Activated naive CD4-positive, alpha-beta T cell treated with anti-CD3 and anti-CD28 coated beads, Interleukin-2, amount 50 U/mL, for 72 hours (primary cell): ENCODE data around the gene TBX19. TPM values are rescaled to one million over a fixed set of nuclear protein-coding genes. Genes with fewer than 3 reads are reported as not detected.

ENCODE experiments used
- ATAC-seq, 2 donors: fragments of 150-1000 bp; cut with Tn5 transposase; 2 replicates each; pipeline ENCODE4 v1.10.0; 2021; ENCODE audit warnings: mild to moderate bottlenecking in 2 of 2, moderate library complexity in 2 of 2
- DNase-seq, 2 donors: peaks; one replicate each; pipeline ENCODE4 v3.0.0; 2021 to 2022; ENCODE audit warnings: low spot score in 2 of 2
- H3K27ac Mint-ChIP-seq, 2 donors: one replicate each; pipeline ENCODE4 v1.8.0; 2022; ENCODE audit warnings: mild to moderate bottlenecking in 2 of 2, mixed read lengths in 2 of 2
- H3K36me3 Mint-ChIP-seq, 2 donors: one replicate each; pipeline ENCODE4 v1.8.0; 2022; ENCODE audit warnings: mixed read lengths in 2 of 2
- H3K9me3 Mint-ChIP-seq, 2 donors: one replicate each; pipeline ENCODE4 v1.8.0; 2022; ENCODE audit warnings: mixed read lengths in 2 of 2
- total RNA-seq, 2 donors: library from RNA; stranded (reverse); gene quantifications; one replicate each; pipeline ENCODE4 v1.2.3, GENCODE V29; 2022

TBX19 gene
- total RNA-seq, 2 donors from 2014 or later: 2.0 to 2.9 TPM

DNA sequence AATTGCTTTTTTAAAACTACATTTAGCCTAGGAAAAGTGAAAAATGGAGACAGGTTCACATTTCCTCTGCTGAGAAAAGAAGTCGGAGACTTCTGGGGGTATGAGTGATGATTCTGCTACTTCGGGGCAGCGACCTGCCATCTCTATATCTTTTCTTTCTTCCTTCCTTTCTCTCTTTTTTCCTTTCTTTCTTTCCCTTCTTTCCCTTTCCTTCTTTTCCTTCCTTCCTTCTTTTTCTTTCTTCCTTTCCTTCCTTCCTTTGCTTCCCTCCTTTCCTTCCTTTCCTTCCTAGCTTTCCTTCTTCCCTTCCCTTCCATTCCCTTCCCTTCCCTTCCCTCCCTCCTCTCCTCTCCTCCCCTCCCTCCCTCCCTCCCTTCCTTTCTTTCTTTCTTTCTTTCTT, 17.8 kb downstream of the TBX19 start:
- ATAC-seq: no peak
- Mint-ChIP-seq H3K27ac (no peak overlapping the region), H3K36me3 (no peaks in the 10 kb centered on the region), H3K9me3 (no peaks in the 10 kb centered on the region)
- DNase-seq: no peak

DNA sequence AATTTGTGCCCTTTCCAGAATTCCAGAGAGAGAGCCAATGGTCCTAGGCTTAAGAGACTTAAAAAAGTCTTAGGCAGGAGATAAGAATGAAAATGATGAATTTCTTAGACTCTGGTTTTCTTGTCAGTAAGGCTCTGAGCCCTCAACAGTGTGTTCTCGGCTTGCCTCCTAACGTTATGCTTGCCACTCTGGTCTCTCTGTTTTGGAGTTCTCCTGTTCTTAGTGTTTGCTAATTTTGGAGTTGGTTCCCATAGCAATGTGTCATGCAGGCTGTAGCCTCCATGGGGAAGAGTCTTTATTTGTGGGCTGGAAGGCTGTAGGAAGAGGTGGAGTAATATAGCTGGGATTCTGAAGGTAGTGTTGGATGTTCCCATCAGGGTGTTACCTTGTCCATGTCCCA, 19.9 kb downstream of the TBX19 start:
- ATAC-seq (no peak), DNase-seq (no peak)
- Mint-ChIP-seq H3K27ac (no peak overlapping the region), H3K36me3 (no peaks in the 10 kb centered on the region), H3K9me3 (no peaks in the 10 kb centered on the region)

DNA sequence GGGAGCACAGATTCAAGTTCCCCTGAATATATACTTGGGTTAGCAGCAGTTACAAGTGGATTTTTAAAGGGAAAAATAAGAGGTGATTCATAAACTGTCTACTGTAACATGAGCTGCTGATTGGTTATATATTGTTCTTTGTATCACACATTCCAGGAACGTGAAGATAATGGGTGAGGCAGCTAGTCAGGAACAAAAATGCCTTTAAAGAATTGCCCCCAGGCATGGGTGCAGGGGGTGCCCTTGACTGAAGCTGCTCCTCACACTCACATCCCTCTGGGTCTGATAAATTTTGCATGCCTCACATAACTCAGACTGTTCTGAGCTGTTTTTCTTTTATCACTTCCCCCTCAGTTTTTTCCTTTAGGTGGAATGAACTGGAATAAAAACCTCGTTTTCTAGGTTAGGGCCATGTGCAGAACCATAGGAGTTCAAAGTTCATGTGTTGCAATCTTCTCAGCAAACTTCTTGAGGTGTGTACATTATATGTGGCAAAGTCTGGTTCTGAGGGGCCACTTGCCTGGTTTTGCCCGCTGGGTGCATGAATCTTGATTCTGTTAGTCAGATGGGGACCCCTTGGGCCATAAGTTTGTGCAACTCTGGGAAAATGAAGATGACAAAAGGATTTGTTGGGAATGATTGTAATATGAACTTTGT, 21.1 kb downstream of the TBX19 start:
- Mint-ChIP-seq H3K9me3 (no peaks in the 10 kb centered on the region), H3K36me3 (no peaks in the 10 kb centered on the region), H3K27ac (no peak overlapping the region)
- ATAC-seq (no peak), DNase-seq (no peak)

DNA sequence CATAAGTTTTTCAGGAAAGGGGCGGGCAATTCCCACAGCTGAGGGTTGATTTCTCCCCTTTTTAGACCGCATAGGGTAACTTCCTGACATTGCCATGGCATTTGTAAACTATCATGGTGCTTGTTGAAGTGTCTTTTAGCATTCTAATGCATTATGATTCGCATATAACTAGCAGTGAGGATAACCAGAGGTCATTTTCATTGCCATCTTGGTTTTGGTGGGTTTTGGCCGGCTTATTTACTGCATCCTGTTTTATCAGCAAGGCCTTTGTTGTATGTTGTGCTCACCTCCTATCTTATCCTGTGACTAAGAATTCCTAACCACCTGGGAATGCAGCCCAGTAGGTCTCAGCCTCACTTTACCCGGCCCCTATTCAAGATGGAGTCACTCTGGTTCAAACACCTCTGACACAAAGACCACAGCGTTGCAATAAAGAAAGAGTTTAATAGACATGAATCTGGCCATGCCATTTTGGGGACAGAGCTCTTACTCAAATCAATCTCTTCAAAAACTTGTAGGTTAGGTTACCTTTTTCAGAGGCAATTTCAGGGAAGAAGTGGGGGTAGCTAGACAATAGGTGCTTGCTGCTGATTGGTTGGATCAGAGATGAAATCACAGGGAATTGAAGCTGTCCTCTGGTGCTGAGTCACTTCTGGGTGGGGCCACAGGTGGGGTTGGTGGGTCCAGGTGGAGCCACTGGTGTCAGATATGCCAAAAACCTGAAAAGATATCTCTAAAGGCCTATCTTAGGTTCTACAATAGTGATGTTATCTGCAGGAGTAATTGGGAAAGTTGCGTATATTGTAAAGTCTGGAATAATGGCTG, 23.3 kb downstream of the TBX19 start:
- Mint-ChIP-seq H3K9me3 (no peaks in the 10 kb centered on the region), H3K27ac (no peak overlapping the region), H3K36me3 (no peaks in the 10 kb centered on the region)
- no peak for DNase-seq
- ATAC-seq: no peak

DNA sequence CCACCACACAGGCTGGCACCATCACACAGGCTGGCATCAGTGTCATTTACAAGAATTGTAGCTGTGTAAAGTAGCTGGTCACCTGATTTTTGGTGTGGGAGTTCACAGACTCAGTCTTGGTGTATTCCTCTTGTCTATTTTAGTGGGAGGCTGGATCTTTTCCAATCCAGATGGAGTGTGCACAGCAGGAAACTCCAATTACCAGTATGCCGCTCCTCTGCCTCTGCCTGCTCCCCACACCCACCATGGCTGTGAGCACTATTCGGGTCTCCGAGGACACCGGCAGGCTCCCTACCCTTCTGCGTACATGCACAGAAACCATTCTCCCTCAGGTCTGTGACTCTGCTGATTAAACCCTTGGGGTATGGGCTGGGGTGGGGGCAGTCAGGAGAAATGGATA, 24.2 kb downstream of the TBX19 start:
- ATAC-seq: no peak
- DNase-seq: no peak
- Mint-ChIP-seq H3K27ac (no peak overlapping the region), H3K36me3 (no peaks in the 10 kb centered on the region), H3K9me3 (no peaks in the 10 kb centered on the region)

DNA sequence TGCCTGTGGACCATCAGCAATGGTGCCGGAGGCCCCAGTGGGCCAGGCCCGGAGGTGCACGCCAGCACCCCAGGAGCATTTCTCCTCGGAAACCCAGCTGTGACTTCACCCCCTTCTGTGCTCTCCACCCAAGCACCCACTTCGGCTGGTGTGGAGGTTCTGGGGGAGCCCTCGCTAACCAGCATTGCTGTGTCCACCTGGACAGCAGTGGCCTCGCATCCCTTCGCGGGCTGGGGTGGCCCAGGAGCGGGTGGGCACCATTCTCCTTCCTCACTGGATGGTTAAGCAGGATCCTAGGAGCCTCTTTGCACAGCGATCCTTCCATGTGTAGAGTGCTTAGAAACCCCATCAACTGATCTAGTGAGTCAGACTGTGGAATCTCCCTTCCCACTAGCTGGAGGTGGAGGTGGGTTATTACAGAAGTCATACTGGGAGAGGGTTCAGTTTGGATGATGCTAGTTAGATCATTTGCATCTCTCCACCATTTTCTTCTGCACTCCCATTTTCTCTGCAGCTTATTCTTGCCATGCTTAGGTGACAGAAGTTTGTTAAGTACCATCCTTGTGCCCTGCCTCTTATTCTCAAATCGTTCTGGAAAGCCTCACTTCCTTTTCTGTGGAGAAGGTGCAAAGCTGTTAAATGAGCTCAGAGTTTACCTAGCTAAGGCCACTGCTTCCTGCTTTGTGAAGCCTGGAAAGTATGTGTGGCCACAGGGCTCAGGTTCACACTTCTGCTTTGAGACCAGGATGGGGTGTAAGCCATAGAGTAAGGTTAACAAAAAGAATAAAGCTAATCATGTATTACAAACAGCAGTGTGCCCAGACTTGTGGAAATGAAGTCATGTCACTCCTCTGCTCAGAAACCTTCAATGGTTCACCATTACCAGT, 32.3 kb downstream of the TBX19 start:
- peak; percentile 75 to 77 for ATAC-seq
- peaks cover 0 to 4% of the 10 kb centered on the region in 2 donors for H3K36me3 Mint-ChIP-seq
- no peaks in the 10 kb centered on the region for H3K9me3 Mint-ChIP-seq
- no peak for DNase-seq
- no peak overlapping the region for H3K27ac Mint-ChIP-seq

DNA sequence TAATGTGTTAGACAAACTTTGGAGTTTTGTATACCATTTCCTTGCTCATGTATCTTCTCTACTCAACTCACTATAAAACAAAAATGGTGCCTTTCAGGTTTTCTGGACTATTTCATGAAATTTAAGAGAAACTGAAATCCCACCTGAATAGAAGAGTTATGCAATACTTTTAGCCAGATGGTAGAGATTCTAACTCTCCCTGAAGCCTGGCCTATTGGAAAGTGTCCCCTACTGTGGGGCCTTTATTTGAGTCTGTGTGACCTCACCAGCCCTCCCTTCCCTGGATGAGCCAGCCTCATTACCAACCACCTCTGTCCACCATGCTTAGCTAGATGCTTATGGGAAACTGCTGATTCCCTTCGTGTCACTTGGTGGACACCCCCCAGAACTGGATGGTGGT, 35.5 kb downstream of the TBX19 start:
- no peak for DNase-seq
- no peak for ATAC-seq
- H3K9me3 Mint-ChIP-seq: no peaks in the 10 kb centered on the region
- H3K36me3 Mint-ChIP-seq: peaks cover 0 to 4% of the 10 kb centered on the region in 2 donors
- no peak overlapping the region for H3K27ac Mint-ChIP-seq

DNA sequence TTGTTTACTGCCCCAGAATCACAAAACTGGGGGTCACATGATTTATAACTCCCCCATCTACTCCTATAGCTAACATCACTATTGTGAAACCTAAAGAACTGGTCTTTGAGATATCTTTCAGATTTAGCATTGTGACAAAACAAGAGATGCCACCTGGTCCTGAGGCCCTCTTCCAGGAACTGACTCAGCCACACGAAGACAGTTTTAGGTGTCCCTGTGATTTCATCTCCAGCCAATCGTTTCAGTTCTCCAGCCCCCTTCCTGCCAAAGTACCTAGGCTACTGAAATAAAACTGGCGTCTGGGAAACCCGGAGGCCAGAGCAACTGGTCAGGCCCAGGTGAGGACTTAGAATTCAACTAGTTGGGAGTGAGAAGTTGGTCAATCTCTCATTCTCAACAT, 36.6 kb downstream of the TBX19 start:
- peaks cover 0 to 4% of the 10 kb centered on the region in 2 donors for H3K36me3 Mint-ChIP-seq
- peak overlapping the region in 1 of 2 donors; percentile 61 for H3K27ac Mint-ChIP-seq
- ATAC-seq (peak in 1 of 2 donors; percentile 14), DNase-seq (no peak)
- no peaks in the 10 kb centered on the region for H3K9me3 Mint-ChIP-seq

DNA sequence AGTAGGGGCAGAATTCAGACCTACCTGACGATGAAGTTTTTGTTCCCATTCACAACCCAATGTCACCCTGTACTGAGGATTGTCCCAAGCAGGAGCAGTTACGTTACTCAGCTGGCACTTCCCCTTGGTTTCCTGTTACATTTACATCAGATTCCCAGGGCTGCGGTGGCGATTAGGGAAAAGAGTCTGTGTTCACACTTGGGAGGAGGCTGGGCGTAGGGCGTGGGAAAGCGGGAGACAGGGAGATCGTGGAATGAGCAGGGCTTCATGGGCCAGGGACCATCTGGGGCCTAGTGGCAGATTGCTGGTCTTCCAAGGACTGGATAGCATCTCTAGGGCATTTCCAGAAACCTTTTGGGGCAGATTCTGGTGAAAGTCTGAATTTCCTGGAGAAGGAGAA, 39.0 kb downstream of the TBX19 start:
- Mint-ChIP-seq H3K36me3 (peaks cover 1 to 5% of the 10 kb centered on the region in 2 donors), H3K9me3 (no peaks in the 10 kb centered on the region), H3K27ac (peak overlapping the region in 1 of 2 donors; percentile 12)
- ATAC-seq (no peak), DNase-seq (no peak)

DNA sequence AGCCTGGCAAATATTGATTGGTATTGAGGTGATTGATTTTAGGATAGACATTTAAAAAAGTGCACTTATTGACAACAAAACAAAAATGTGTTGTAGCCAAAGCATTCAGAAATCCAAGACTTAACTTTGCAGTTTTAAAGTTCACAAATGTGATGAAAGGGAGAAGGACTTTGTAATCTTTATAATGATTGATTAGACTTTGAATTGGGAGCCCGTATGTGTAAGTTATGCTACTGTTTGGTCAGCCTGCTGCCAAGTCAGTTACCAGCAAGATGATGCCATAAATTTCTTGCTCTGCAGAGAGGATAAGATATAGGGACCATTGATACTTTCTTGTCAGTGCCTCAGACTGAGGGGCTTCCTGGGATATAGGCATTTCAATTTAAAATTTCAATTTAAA, 39.5 kb downstream of the TBX19 start:
- peaks cover 6 to 9% of the 10 kb centered on the region in 2 donors for H3K36me3 Mint-ChIP-seq
- ATAC-seq (no peak), DNase-seq (no peak)
- H3K27ac Mint-ChIP-seq: no peak overlapping the region
- peaks cover under 1 to 4% of the 10 kb centered on the region in 2 donors for H3K9me3 Mint-ChIP-seq

DNA sequence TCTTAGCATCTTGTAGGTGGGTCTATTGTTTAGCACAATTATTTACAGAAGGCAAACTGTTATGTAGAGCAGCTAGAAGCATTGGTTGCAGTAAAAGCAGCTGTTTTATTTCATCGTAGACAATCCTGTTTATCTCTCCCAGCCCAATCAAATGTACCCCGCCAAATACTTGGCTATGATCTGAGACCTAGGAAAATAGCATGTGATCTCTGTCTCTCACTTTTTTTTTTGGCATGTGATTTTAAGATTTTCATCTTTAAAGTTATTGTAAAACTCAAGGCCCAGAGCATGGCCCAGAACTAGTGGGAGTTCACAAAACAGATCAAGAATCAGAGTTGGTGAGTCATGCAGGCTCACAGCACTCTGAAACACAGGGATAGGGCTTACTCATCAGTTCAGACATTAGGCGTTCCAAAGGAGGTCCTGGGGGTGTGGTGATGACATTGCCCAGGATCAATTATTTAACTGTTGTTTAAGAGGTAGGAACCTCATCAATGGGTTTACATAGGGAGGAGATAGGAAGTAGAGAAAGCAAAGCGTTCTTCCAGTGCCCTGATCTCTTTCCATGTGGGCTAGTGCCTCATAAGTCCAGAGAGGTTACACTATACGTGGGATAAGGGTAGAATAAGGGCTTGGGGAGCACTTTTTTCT, 40.2 kb downstream of the TBX19 start:
- no peak for DNase-seq
- H3K27ac Mint-ChIP-seq: peak overlapping the region in 1 of 2 donors; percentile 19
- peaks cover 3 to 6% of the 10 kb centered on the region in 2 donors for H3K9me3 Mint-ChIP-seq
- ATAC-seq: peak; percentile 83 to 86
- H3K36me3 Mint-ChIP-seq: peaks cover 8 to 11% of the 10 kb centered on the region in 2 donors

DNA sequence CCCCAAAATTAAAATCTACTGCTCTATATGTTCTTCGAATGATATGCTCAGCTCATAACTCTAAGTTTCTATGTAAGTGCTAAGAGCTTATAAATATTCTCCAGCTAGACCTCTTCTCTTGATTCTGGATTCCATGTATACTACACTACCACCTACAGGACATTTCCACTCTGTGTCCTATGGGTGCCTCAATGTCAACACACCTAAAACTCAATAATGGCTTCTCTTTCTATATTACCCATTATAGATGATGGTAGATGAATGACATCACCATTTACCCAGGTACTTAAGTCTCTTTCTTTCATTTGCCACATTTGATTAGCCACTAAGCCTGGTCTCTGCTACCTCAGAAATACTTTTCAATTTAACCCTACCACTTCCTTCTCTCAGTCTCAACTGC, 41.3 kb downstream of the TBX19 start:
- no peak for DNase-seq
- Mint-ChIP-seq H3K36me3 (peaks cover 8 to 11% of the 10 kb centered on the region in 2 donors), H3K27ac (no peak overlapping the region), H3K9me3 (peaks cover 3 to 6% of the 10 kb centered on the region in 2 donors)
- peak; percentile 57 to 63 for ATAC-seq

DNA sequence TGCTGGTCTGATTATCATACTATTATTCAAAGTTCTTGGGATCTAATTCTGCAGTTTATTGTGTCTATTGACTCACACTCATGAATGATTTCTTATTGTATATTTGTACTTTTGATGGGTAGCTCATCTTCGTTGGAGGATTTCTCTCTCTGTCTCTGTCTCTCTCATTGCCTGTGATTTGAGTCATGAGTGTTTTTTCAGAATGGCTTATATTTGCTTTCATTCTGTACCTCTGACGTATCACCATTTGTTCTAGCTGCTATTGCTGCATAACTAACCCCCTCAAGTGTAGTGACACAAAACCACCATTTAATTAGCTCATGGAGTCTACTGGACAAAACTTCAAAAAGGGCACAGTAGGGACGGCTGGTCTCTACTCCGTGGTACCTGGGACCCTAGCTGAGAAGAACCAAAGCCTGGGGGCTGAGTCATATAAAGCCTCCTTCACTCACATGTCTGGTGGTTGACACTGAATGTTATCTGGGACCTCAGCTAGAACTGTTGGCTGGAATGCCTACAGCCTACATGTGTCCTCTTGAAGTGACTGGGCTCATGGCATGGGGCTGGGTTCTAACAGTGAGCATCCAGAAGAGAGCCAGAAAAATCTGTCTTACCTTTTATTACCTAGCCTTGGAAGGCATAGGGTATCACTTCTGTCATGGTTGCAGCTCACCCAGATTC, 44.2 kb downstream of the TBX19 start:
- Mint-ChIP-seq H3K9me3 (peaks cover 3 to 6% of the 10 kb centered on the region in 2 donors), H3K27ac (peak overlapping the region in 1 of 2 donors; percentile 19), H3K36me3 (peaks cover 8 to 11% of the 10 kb centered on the region in 2 donors)
- DNase-seq: no peak
- ATAC-seq: peak in 1 of 2 donors; percentile 55

DNA sequence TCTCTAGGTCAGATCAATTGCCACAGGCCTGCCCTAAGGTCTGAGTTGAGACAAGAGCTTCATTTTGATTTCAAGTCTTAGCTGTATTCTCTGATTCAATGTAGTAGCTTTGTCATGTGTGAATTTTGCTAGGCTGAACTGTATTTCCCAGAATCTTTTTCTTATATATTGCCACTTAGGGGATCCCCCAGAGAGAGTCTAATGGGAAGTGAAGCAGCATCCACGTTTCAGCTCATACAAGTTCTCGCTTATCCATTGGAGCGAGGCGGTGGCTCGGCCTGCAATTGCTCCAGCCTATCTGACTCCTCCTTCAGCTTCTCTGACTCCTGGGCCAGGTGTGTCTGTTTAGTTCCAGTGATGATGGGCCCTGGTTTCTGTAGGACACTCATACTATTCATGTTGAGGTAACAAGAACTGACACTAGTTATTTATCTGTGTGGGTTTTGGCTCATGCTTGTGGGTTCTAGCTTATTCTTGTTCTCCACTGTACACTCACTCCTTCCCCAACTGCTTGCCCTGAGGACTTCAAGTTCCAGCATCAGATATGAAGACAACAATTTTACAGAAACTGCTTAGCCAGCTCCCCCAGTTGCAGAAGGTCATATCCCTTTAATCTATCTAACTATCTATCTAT, 48.2 kb downstream of the TBX19 start:
- Mint-ChIP-seq H3K36me3 (peaks cover 8 to 10% of the 10 kb centered on the region in 2 donors), H3K27ac (no peak overlapping the region), H3K9me3 (peaks cover 3 to 6% of the 10 kb centered on the region in 2 donors)
- ATAC-seq: peak in 1 of 2 donors; percentile 68
- DNase-seq: no peak

DNA sequence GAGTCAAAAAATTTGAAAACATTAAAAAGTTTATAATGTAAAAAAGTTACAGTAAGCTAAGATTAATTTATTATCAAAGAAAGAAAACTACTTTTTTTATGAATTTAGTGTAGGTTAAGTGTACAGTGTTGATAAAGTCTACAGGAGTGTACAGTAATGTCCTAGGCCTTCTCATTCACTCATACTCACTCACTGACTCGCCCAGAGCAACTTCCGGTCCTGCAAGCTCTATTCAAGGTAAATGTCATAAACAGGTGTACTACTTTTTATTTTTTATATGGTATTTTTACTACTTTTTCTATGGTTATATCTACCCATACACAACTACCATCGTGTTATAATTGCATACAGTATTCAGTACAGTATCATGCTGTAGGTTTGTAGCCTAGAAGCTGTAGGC, 49.6 kb downstream of the TBX19 start:
- Mint-ChIP-seq H3K36me3 (peaks cover under 1% of the 10 kb centered on the region in 2 donors), H3K9me3 (peaks cover under 1% of the 10 kb centered on the region in 2 donors), H3K27ac (no peak overlapping the region)
- ATAC-seq: no peak
- DNase-seq: no peak
